Measurements from ENCODE around the gene S100A16. TPM values are rescaled to one million over a fixed set of nuclear protein-coding genes. Genes with fewer than 3 reads are reported as not detected.

Gene S100A16
- total and polyA plus RNA-seq, 12 donors: 28.8 to 176 (median 43.5) TPM

DNA sequence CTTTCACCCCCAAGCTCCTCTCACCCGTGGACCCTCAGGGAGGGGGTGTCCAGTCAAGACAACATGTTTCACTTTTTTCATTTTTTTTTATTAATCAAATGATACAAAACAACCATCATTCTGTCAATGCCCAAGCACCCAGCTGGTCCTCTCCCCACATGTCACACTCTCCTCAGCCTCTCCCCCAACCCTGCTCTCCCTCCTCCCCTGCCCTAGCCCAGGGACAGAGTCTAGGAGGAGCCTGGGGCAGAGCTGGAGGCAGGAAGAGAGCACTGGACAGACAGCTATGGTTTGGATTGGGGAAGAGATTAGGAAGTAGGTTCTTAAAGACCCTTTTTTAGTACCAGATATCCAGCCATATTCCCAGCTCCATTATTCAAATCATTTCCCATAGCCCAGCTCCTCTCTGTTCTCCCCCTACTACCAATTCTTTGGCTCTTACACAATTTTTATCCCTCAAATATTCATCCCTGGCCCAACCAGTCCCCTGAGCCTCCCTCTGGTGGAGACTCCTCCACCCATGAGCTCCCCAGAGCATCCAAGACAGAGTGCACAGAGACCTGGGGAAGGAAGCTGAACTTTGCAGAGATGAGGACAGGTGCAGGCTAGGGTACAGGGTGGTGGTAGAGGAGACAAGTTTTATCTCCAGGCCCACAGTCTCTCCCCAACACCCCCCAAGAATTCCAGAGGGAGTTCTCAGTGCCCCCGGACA lies 1.4 kb upstream of the S100A16 start:
- H3K27ac ChIP-seq: peak overlapping the region in 1 of 10 donors; percentile 3
- H3K27me3 ChIP-seq: no peaks in the 10 kb centered on the region
- ATAC-seq (no peak), DNase-seq (no peak)
- TF ChIP-seq, protein P1, sequence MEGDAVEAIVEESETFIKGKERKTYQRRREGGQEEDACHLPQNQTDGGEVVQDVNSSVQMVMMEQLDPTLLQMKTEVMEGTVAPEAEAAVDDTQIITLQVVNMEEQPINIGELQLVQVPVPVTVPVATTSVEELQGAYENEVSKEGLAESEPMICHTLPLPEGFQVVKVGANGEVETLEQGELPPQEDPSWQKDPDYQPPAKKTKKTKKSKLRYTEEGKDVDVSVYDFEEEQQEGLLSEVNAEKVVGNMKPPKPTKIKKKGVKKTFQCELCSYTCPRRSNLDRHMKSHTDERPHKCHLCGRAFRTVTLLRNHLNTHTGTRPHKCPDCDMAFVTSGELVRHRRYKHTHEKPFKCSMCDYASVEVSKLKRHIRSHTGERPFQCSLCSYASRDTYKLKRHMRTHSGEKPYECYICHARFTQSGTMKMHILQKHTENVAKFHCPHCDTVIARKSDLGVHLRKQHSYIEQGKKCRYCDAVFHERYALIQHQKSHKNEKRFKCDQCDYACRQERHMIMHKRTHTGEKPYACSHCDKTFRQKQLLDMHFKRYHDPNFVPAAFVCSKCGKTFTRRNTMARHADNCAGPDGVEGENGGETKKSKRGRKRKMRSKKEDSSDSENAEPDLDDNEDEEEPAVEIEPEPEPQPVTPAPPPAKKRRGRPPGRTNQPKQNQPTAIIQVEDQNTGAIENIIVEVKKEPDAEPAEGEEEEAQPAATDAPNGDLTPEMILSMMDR (IDR thresholded peaks at IDR 0.05): no peak
- intact Hi-C loops (cut with DNase I): loop anchor here in 2 of 10 donors (5.0 to 10.0 kb wide), 2 partner anchors 80 to 82 kb away; partner anchors contain the start of gene S100A6 (in 1 of the 2)
- WGBS, 2 donors: 81 to 94% methylated on average over 2 of the region's 2 CpGs
- H3K4me1 ChIP-seq: peaks cover 12 to 54% (median 40%) of the 10 kb centered on the region in 9 donors
- no peak overlapping the region for H3K4me3 ChIP-seq
- peaks cover 0 to 14% (median 6%) of the 10 kb centered on the region in 9 donors for H3K36me3 ChIP-seq
- no peaks in the 10 kb centered on the region for H3K9me3 ChIP-seq

GRCh38 chr1:153613406-153613805 lies 469 bp upstream of the S100A16 start:
- peak overlapping the region in 9 of 10 donors; percentile 41 to 91 (median 87) for H3K27ac ChIP-seq
- TF ChIP-seq, protein P1 (IDR thresholded peaks at IDR 0.05): no peak
- H3K9me3 ChIP-seq: no peaks in the 10 kb centered on the region
- WGBS, 2 donors: 85% methylated on average over 5 of the region's 5 CpGs
- peaks cover 14 to 62% (median 44%) of the 10 kb centered on the region in 9 donors for H3K4me1 ChIP-seq
- no peak for DNase-seq
- ATAC-seq: no peak
- no peaks in the 10 kb centered on the region for H3K27me3 ChIP-seq
- intact Hi-C loops (cut with DNase I): loop anchor here in 2 of 10 donors (5.0 to 10.0 kb wide), 2 partner anchors 79 to 81 kb away; partner anchors contain the start of gene S100A6 (in 1 of the 2)
- peak overlapping the region in 6 of 10 donors; percentile 49 to 67 (median 62) for H3K4me3 ChIP-seq
- H3K36me3 ChIP-seq: peaks cover 0 to 5% (median 0%) of the 10 kb centered on the region in 9 donors

GRCh38 chr1:153612111-153612754 lies 704 bp downstream of the S100A16 start:
- Histone ChIP-seq H3K27ac (peak overlapping the region; percentile 41 to 91 (median 86)), H3K36me3 (peaks cover 0 to 8% (median 6%) of the 10 kb centered on the region in 9 donors), H3K4me3 (peak overlapping the region; percentile 30 to 67 (median 58)), H3K27me3 (no peaks in the 10 kb centered on the region), H3K9me3 (no peaks in the 10 kb centered on the region), H3K4me1 (peaks cover 10 to 66% (median 36%) of the 10 kb centered on the region in 9 donors)
- intact Hi-C loops (cut with DNase I): loop anchor here in 2 of 10 donors (5.0 to 10.0 kb wide), 2 partner anchors 77 to 80 kb away; partner anchors contain the start of gene S100A6 (in 1 of the 2)
- TF ChIP-seq, protein P1 (IDR thresholded peaks at IDR 0.05): no peak
- WGBS, 2 donors: 31 to 55% methylated on average over 11 of the region's 11 CpGs
- ATAC-seq (peak in 1 of 8 donors; percentile 12), DNase-seq (no peak)

DNA sequence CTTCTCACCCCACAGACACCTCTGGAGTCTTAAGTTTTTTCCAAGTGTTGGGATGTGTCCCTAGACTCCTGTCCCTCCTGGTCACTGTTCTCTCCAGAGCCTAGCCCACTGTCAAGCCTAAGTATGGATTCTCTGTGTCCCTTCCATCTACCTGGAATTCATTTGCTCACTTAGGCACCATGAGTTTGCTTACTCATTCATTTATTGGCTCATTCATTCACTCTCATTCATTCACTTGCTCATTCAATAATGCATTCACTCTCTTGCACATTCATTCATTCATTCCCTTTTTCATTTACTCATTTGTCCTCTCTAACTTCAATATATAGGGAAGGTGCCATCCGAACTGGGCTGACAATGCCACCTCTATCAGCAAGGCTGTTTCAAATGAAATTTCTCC lies 1.6 kb downstream of the S100A16 start:
- H3K36me3 ChIP-seq: peaks cover 0 to 16% (median 14%) of the 10 kb centered on the region in 9 donors
- no peaks in the 10 kb centered on the region for H3K27me3 ChIP-seq

More for the DNA sequence above, 1.6 kb downstream of the S100A16 start:
- no peak for DNase-seq
- Histone ChIP-seq H3K9me3 (no peaks in the 10 kb centered on the region), H3K27ac (peak overlapping the region in 4 of 10 donors; percentile 95 to 99 (median 98)), H3K4me3 (peak overlapping the region in 4 of 10 donors; percentile 6 to 67 (median 62)), H3K4me1 (peaks cover 10 to 61% (median 35%) of the 10 kb centered on the region in 9 donors)
- intact Hi-C loops (cut with DNase I): loop anchor here in 2 of 10 donors (5.0 to 10.0 kb wide), 2 partner anchors 77 to 79 kb away; partner anchors contain the start of gene S100A6 (in 1 of the 2)
- 86 to 90% methylated on average over 1 of the region's 1 CpG for WGBS, 2 donors
- ATAC-seq: no peak
- TF ChIP-seq, protein P1 (IDR thresholded peaks at IDR 0.05): no peak
